Ovary (tissue), 9 donors: ENCODE results near the gene DENND1A. TPM values are rescaled to one million over a fixed set of nuclear protein-coding genes. Genes with fewer than 3 reads are reported as not detected.

ENCODE experiments used
- DNase-seq, 5 donors: peaks; one replicate each; pipeline ENCODE4 v3.0.0-alpha.2; 2019 to 2020
- H3K27ac ChIP-seq, 2 donors: fragments of 200-600 bp; one replicate each; pipeline versions ENCODE4 v1.5.1 to v1.8.0; 2019 to 2022
- H3K27me3 ChIP-seq: fragments of 200-600 bp; one replicate; pipeline ENCODE4 v1.8.0; 2022
- H3K36me3 ChIP-seq: fragments of 200-600 bp; sonication (generic); one replicate; pipeline ENCODE4 v1.5.1; 2019
- H3K4me1 ChIP-seq: one replicate; pipeline ENCODE4 v1.8.1; 2013; ENCODE audit warnings: mild to moderate bottlenecking, moderate library complexity; ENCODE audit not compliant: insufficient read depth
- H3K4me3 ChIP-seq: fragments of 200-600 bp; sonication (generic); one replicate; pipeline ENCODE4 v1.5.1; 2017
- H3K9me3 ChIP-seq, 2 donors: fragments of 200-600 bp in 1 of 2; sonication (generic) in 1 of 2; one replicate each; pipeline versions ENCODE4 v1.5.1 to v1.8.1; 2013 to 2019; ENCODE audit warnings: mild to moderate bottlenecking in 1 of 2, moderate library complexity in 1 of 2
- EP300 ChIP-seq: sonication (generic); formaldehyde crosslinking; IDR thresholded peaks from one replicate; pipeline ENCODE4 v1.6.1; 2017; ENCODE audit warnings: antibody characterized with exemption
- POLR2A ChIP-seq: fragments of 450-650 bp; IDR thresholded peaks from one replicate; pipeline ENCODE4 v1.6.1; 2017; ENCODE audit warnings: antibody characterized with exemption, mild to moderate bottlenecking, moderate library complexity
- WGBS, 3 donors: extraction: QIAGEN DNeasy Blood & Tissue Kit in 1 of 3; methylation state at CpG; one replicate each; pipeline versions ENCODE4 v1.1.5 to v1.1.7; 2013 to 2017; 5-methylcytosine and 5-hydroxymethylcytosine counted together
- intact Hi-C, 4 donors: fragments of 100-400 bp; cut with DNase I; formaldehyde crosslinking; loops; one replicate each; pipeline versions ENCODE4 v1.11.0 to v1.15.1; 2022 to 2023
- polyA plus RNA-seq, 2 donors: library from polyadenylated mRNA; stranded (reverse); fragments of 200-250 nt in 1 of 2; fragments of 350-450 nt in 1 of 2; fragmentation: Illumina TruSeq in 1 of 2; extraction: RNeasy Lipid Tissue Mini Kit (QIAGEN cat#74804) in 1 of 2; gene quantifications; one replicate each; pipeline ENCODE4 v1.2.3, GENCODE V29; 2013 to 2014
- total RNA-seq, 7 donors: library from RNA; depleted of rRNA in 2 of 7; stranded (reverse); fragments of >200 nt in 2 of 7; fragmentation: NEBNext Ultra II Directional in 3 of 7; extraction: Animal tissue kit (Norgen Biotek cat#: 25700) in 3 of 7; gene quantifications; one replicate each; pipeline versions ENCODE4 v1.1.0 to v1.2.4, GENCODE V29; 2016 to 2023
- TF ChIP-seq, protein P1 (sequence below), 3 donors: fragments of 450-650 bp in 2 of 3; fragments of 200-600 bp in 1 of 3; IDR thresholded peaks; one replicate each; pipeline versions ENCODE4 v1.5.1 to v1.8.0; 2016 to 2022; ENCODE audit warnings: antibody characterized with exemption in 3 of 3, mild to moderate bottlenecking in 1 of 3
- donor health status: DM: no; HTN: no; CAD: no; lungs with moderate emphysema.
- donor health status: DM: no; HTN: no; CAD: no.
- donor health status: Bipolar disorder and iron deficiency.
- donor health status: DM: yes; HTN: yes; CAD: no.
- donor health status: DM: no; HTN: no; CAD: no.
- donor health status: DM: yes; HTN: yes; CAD: no.

Gene DENND1A
- total and polyA plus RNA-seq, 9 donors: 10.4 to 24.5 (median 17.1) TPM

GRCh38 chr9:123426406-123426805, 503.5 kb downstream of the DENND1A start:
- TF ChIP-seq EP300 (no peak), POLR2A (no peak)
- TF ChIP-seq, protein P1, sequence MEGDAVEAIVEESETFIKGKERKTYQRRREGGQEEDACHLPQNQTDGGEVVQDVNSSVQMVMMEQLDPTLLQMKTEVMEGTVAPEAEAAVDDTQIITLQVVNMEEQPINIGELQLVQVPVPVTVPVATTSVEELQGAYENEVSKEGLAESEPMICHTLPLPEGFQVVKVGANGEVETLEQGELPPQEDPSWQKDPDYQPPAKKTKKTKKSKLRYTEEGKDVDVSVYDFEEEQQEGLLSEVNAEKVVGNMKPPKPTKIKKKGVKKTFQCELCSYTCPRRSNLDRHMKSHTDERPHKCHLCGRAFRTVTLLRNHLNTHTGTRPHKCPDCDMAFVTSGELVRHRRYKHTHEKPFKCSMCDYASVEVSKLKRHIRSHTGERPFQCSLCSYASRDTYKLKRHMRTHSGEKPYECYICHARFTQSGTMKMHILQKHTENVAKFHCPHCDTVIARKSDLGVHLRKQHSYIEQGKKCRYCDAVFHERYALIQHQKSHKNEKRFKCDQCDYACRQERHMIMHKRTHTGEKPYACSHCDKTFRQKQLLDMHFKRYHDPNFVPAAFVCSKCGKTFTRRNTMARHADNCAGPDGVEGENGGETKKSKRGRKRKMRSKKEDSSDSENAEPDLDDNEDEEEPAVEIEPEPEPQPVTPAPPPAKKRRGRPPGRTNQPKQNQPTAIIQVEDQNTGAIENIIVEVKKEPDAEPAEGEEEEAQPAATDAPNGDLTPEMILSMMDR (IDR thresholded peaks at IDR 0.05): no peak
- WGBS, 3 donors: 81 to 92% (median 82%) methylated on average over 2 of the region's 2 CpGs
- peaks cover 4% of the 10 kb centered on the region for H3K4me1 ChIP-seq
- intact Hi-C loops: no loop called here
- no peaks in the 10 kb centered on the region for H3K27me3 ChIP-seq
- H3K27ac ChIP-seq: no peak overlapping the region
- no peak overlapping the region for H3K4me3 ChIP-seq
- no peaks in the 10 kb centered on the region for H3K9me3 ChIP-seq
- no peak for DNase-seq
- H3K36me3 ChIP-seq: no peaks in the 10 kb centered on the region

GRCh38 chr9:123425836-123426365, 504.0 kb downstream of the DENND1A start:
- Histone ChIP-seq H3K4me1 (peaks cover 4% of the 10 kb centered on the region), H3K4me3 (no peak overlapping the region), H3K27ac (no peak overlapping the region), H3K9me3 (no peaks in the 10 kb centered on the region), H3K36me3 (no peaks in the 10 kb centered on the region), H3K27me3 (no peaks in the 10 kb centered on the region)
- WGBS, 3 donors: 83 to 91% (median 89%) methylated on average over 6 of the region's 6 CpGs
- intact Hi-C loops: no loop called here
- no peak for DNase-seq
- TF ChIP-seq, protein P1 (IDR thresholded peaks at IDR 0.05): no peak
- TF ChIP-seq POLR2A (no peak), EP300 (no peak)

GRCh38 chr9:123425261-123425821, 504.6 kb downstream of the DENND1A start:
- intact Hi-C loops: no loop called here
- Histone ChIP-seq H3K27me3 (no peaks in the 10 kb centered on the region), H3K4me3 (no peak overlapping the region), H3K36me3 (no peaks in the 10 kb centered on the region), H3K4me1 (peaks cover 4% of the 10 kb centered on the region), H3K9me3 (no peaks in the 10 kb centered on the region), H3K27ac (no peak overlapping the region)
- TF ChIP-seq, protein P1 (IDR thresholded peaks at IDR 0.05): no peak
- TF ChIP-seq EP300 (no peak), POLR2A (no peak)
- peak in 1 of 5 donors; percentile 25 for DNase-seq
- 88 to 92% (median 91%) methylated on average over 20 of the region's 20 CpGs for WGBS, 3 donors

DNA sequence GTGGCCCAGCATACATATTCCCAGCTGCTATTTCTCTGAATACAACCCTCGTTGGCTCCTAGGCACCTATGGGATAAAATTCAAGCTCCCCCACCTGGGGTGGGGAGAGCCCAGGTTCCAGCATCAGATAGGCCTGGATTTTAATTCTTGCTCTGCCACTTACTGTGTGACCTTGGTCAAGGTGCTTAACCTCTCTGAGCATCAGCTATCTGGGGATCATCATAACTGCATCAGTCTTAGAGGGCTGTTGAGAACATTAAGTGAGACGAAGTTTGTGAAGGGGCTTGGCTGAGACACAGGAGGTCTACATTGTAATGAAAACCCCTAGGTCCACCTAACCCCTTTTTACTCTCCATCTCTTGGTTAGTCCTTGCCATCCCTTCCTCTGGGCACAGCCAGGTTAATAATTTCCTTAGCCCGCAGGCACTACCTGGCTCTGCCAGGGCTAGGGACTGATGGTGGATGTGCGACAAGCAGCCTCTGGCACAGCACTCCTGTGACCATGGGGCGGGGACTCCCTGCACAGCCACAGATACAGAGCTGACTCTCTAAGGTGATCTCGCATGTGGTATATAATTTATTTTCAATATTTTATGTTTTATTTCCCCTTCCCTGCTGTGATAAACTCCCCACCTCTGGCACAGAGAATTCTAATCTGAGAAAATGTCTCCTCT, 505.2 kb downstream of the DENND1A start:
- DNase-seq: no peak
- no peak for TF ChIP-seq POLR2A
- TF ChIP-seq EP300: no peak
- TF ChIP-seq, protein P1 (IDR thresholded peaks at IDR 0.05): no peak
- no peak overlapping the region for H3K4me3 ChIP-seq
- intact Hi-C loops: no loop called here
- no peaks in the 10 kb centered on the region for H3K9me3 ChIP-seq
- no peak overlapping the region for H3K27ac ChIP-seq
- H3K27me3 ChIP-seq: no peaks in the 10 kb centered on the region
- 93 to 96% (median 95%) methylated on average over 6 of the region's 6 CpGs for WGBS, 3 donors
- H3K4me1 ChIP-seq: peaks cover 4% of the 10 kb centered on the region
- H3K36me3 ChIP-seq: no peaks in the 10 kb centered on the region
